Colonic mucosa (tissue), 4 donors: ENCODE results near the gene PLAC9. TPM values are rescaled to one million over a fixed set of nuclear protein-coding genes. Genes with fewer than 3 reads are reported as not detected.
A peak's percentile ranks its signal among the peaks of the same experiment; 100 is the strongest.

Source experiments
- DNase-seq: peaks from one replicate; pipeline ENCODE4 v3.0.0-alpha.2; 2020
- H3K27ac ChIP-seq: fragments of 200-600 bp; one replicate; pipeline ENCODE4 v1.8.0; 2021
- H3K27me3 ChIP-seq: fragments of 200-600 bp; one replicate; pipeline ENCODE4 v1.8.0; 2021
- H3K36me3 ChIP-seq: fragments of 200-600 bp; one replicate; pipeline ENCODE4 v1.8.0; 2021
- H3K4me1 ChIP-seq: fragments of 200-600 bp; one replicate; pipeline ENCODE4 v1.8.0; 2021; ENCODE audit warnings: mild to moderate bottlenecking
- H3K4me3 ChIP-seq: fragments of 200-600 bp; one replicate; pipeline ENCODE4 v1.8.0; 2021
- H3K9ac ChIP-seq, 2 donors: one replicate each; pipeline ENCODE4 v1.7.0; 2013; ENCODE audit warnings: control low read depth in 2 of 2, low read depth in 2 of 2, low read length in 2 of 2
- H3K9me3 ChIP-seq: fragments of 200-600 bp; one replicate; pipeline ENCODE4 v1.8.0; 2021
- intact Hi-C: fragments of 100-400 bp; cut with DNase I; formaldehyde crosslinking; loops from one replicate; pipeline ENCODE4 v1.14.1; 2022
- total RNA-seq, 2 donors: library from RNA; stranded (reverse); fragmentation: NEBNext Ultra II Directional in 1 of 2; extraction: Animal tissue kit (Norgen Biotek cat#: 25700) in 1 of 2; gene quantifications; one replicate each; pipeline ENCODE4 v1.2.1, GENCODE V29; 2021
- TF ChIP-seq, protein P1 (sequence below): fragments of 200-600 bp; IDR thresholded peaks from one replicate; pipeline ENCODE4 v1.8.0; 2022; ENCODE audit warnings: antibody characterized with exemption, mild to moderate bottlenecking
- donor health status: healthy.
- donor health status: DM: no; HTN: no; CAD: no.
- donor health status: DM: no; HTN: no; CAD: no.

Gene PLAC9
- total RNA-seq, 2 donors from 2014 or later, result 3.9 to 6.0 TPM

DNA sequence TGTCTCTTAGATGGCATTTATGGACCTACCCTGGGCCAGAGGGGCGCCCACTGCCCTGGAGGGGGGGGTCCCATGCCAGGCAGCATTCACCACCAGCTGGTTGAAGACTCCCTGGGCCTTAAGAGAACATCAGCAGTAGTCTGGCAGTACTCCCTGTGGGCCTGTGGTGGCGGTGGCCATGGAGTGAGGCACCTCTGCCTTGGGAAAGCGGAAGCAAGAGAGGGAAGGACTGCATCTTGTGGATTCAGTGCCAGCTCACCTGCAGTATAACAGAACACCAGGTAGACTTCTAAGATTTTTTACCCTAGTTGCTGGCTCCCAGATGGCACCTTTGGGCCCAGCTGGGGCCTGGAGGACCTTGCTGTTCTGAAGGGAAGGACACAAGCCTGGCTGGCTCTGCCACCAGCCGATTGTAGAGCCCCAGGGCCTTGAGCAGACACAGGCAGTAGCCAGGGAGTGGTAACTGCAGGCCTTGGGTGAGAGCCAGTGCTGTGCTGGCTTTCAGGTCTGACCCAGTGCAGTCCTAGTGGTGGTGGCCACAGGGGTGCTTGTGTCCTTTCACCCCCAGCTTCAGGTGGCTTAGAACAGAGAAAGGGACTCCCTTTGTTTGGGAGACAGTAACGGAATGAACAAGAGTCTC is 15.8 kb downstream of the PLAC9 start:
- H3K27ac ChIP-seq, result no peak overlapping the region
- intact Hi-C loops, result loop anchor here (5.0 kb wide), 1 partner anchor 69 kb away; no protein-coding TSS in a partner anchor
- TF ChIP-seq, protein P1, sequence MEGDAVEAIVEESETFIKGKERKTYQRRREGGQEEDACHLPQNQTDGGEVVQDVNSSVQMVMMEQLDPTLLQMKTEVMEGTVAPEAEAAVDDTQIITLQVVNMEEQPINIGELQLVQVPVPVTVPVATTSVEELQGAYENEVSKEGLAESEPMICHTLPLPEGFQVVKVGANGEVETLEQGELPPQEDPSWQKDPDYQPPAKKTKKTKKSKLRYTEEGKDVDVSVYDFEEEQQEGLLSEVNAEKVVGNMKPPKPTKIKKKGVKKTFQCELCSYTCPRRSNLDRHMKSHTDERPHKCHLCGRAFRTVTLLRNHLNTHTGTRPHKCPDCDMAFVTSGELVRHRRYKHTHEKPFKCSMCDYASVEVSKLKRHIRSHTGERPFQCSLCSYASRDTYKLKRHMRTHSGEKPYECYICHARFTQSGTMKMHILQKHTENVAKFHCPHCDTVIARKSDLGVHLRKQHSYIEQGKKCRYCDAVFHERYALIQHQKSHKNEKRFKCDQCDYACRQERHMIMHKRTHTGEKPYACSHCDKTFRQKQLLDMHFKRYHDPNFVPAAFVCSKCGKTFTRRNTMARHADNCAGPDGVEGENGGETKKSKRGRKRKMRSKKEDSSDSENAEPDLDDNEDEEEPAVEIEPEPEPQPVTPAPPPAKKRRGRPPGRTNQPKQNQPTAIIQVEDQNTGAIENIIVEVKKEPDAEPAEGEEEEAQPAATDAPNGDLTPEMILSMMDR, result no peak
- H3K27me3 ChIP-seq, result no peaks in the 10 kb centered on the region
- no peaks in the 10 kb centered on the region for H3K36me3 ChIP-seq
- no peak overlapping the region for H3K9ac ChIP-seq
- peaks cover 12% of the 10 kb centered on the region for H3K4me1 ChIP-seq
- no peaks in the 10 kb centered on the region for H3K9me3 ChIP-seq
- no peak overlapping the region for H3K4me3 ChIP-seq
- DNase-seq, result peak; percentile 16

DNA sequence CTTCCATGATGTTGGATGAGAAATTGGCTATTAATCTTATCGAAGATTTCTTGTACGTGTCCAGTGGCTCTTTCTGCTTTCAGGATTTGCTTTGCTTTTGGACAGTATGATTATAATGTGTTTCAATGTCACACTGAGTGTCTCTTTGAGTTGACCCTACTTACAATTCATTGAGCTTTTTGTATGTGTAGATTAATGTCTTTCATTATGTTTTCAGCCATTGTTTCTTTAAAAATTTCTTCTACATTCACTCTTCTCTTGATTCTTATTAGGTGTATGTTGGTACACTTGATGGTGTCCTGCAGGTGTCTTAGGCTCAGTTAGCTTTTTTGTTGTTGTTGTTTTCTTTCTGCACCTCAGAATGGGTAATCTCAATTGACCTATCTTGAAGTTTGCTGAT is 16.6 kb downstream of the PLAC9 start:
- no peaks in the 10 kb centered on the region for H3K9me3 ChIP-seq
- H3K9ac ChIP-seq, result no peak overlapping the region
- peaks cover 10% of the 10 kb centered on the region for H3K4me1 ChIP-seq
- TF ChIP-seq, protein P1, result no peak
- H3K27me3 ChIP-seq, result no peaks in the 10 kb centered on the region
- H3K27ac ChIP-seq, result no peak overlapping the region
- H3K36me3 ChIP-seq, result peaks cover 5% of the 10 kb centered on the region
- no peak overlapping the region for H3K4me3 ChIP-seq
- intact Hi-C loops, result loop anchor here (5.0 kb wide), 1 partner anchor 68 kb away; no protein-coding TSS in a partner anchor
- no peak for DNase-seq

DNA sequence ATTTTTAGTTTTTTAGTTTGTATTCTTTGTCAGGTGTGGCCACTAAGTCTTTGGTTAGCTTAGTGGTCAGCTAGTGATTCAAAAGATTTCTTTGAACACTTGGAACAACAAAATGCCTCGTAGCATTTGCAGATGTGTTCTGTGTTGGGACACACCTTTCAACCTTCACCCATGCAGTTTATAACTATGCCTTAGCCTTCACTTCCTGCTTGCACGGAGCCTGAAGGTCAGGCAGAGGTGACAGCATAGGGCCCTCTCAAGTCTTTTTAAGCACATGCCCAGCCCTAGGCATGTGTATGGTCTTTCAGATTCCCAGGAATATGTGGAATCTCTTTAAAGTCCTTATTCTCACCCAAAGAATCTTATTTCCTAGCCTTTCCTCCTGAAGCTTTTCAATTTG is 17.6 kb downstream of the PLAC9 start:
- H3K4me1 ChIP-seq, result no peaks in the 10 kb centered on the region
- H3K4me3 ChIP-seq, result no peak overlapping the region
- H3K36me3 ChIP-seq, result peaks cover 7% of the 10 kb centered on the region
- H3K27me3 ChIP-seq, result no peaks in the 10 kb centered on the region
- H3K9ac ChIP-seq, result no peak overlapping the region
- no peaks in the 10 kb centered on the region for H3K9me3 ChIP-seq
- intact Hi-C loops, result no loop called here
- peak overlapping the region; percentile 23 for H3K27ac ChIP-seq
- no peak for DNase-seq
- TF ChIP-seq, protein P1, result no peak

DNA sequence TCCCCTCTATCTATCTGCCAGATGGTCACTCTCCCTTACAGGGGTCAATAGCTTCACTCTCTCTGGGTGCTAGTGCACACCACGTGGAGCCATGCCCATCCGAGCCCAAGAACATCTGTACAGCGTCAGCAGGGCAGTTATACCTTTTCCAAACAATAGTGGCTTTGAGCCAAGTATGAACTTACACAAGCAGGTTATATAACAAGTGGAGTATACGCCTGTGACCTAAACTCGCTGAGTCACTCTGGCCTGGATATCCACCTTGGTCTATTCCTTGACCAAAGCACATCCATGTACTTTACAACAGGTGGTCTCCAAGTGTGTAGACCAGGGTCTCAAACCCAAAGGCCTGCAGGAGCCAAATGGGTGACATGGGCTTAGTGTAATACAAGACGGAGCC is 20.3 kb downstream of the PLAC9 start:
- H3K27me3 ChIP-seq, result no peaks in the 10 kb centered on the region
- no peak for DNase-seq
- no peak overlapping the region for H3K9ac ChIP-seq
- intact Hi-C loops, result no loop called here
- H3K4me1 ChIP-seq, result no peaks in the 10 kb centered on the region
- H3K4me3 ChIP-seq, result no peak overlapping the region
- no peaks in the 10 kb centered on the region for H3K9me3 ChIP-seq
- H3K27ac ChIP-seq, result no peak overlapping the region
- TF ChIP-seq, protein P1, result no peak
- H3K36me3 ChIP-seq, result peaks cover 17% of the 10 kb centered on the region

DNA sequence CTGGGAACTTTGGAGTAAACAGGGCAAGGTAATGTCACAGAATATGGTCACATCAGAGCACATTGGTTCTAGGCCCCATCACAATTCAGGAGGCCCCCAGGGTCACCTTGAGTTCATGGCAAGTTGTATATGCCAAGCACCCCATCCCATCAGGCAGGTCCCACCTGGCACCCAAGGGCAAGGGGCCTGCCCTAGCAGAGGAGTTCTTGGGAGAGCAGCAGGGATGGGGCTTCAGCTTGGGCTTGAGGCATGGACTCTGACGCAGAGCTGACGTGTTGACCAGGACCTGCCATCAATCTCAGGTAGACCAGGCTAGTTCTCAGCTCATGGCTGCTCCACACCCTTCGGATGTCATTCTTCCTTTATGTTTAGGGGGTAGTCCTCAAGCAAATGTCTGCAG is 20.9 kb downstream of the PLAC9 start:
- no peak for DNase-seq
- no peak overlapping the region for H3K4me3 ChIP-seq
- peaks cover 19% of the 10 kb centered on the region for H3K36me3 ChIP-seq
- intact Hi-C loops, result no loop called here
- no peaks in the 10 kb centered on the region for H3K27me3 ChIP-seq
- no peaks in the 10 kb centered on the region for H3K9me3 ChIP-seq
- TF ChIP-seq, protein P1, result no peak
- no peaks in the 10 kb centered on the region for H3K4me1 ChIP-seq
- H3K9ac ChIP-seq, result no peak overlapping the region
- H3K27ac ChIP-seq, result no peak overlapping the region
